ENCODE results near the gene ACKR3.

The ACKR3 gene

GRCh38 chr2:236627841-236628240 lies 58.2 kb downstream of the ACKR3 start:
- H3K9me3 Mint-ChIP-seq = no peaks in the 10 kb centered on the region
- H3K4me1 Mint-ChIP-seq = peaks cover 5% of the 10 kb centered on the region
- no peak overlapping the region for H3K27ac Mint-ChIP-seq (ENCODE audit: low read depth)
- ATAC-seq (replicated peaks; ENCODE audit: extremely low read depth, poor library complexity, severe bottlenecking) = no peak
- H3K27me3 Mint-ChIP-seq = peaks cover 16% of the 10 kb centered on the region
- no peak overlapping the region for H3K4me3 Mint-ChIP-seq
- no peaks in the 10 kb centered on the region for H3K36me3 Mint-ChIP-seq (ENCODE audit: insufficient read depth)
- no peak for DNase-seq (ENCODE audit: low spot score in 2 of 2)

GRCh38 chr2:236628256-236628901 lies 58.8 kb downstream of the ACKR3 start:
- no peak for DNase-seq (ENCODE audit: low spot score in 2 of 2)
- no peak for ATAC-seq (replicated peaks; ENCODE audit: extremely low read depth, poor library complexity, severe bottlenecking)
- Mint-ChIP-seq H3K4me1 (peaks cover 5% of the 10 kb centered on the region), H3K27me3 (peaks cover 22% of the 10 kb centered on the region), H3K27ac (ENCODE audit: low read depth) (no peak overlapping the region), H3K9me3 (no peaks in the 10 kb centered on the region), H3K4me3 (no peak overlapping the region), H3K36me3 (ENCODE audit: insufficient read depth) (peaks cover 1% of the 10 kb centered on the region)

GRCh38 chr2:236628981-236629605 lies 59.5 kb downstream of the ACKR3 start:
- ATAC-seq (replicated peaks; ENCODE audit: extremely low read depth, poor library complexity, severe bottlenecking) = no peak
- H3K9me3 Mint-ChIP-seq = no peaks in the 10 kb centered on the region
- H3K4me3 Mint-ChIP-seq = no peak overlapping the region
- peaks cover 29% of the 10 kb centered on the region for H3K27me3 Mint-ChIP-seq
- peaks cover 5% of the 10 kb centered on the region for H3K4me1 Mint-ChIP-seq
- H3K27ac Mint-ChIP-seq (ENCODE audit: low read depth) = no peak overlapping the region
- peaks cover 1% of the 10 kb centered on the region for H3K36me3 Mint-ChIP-seq (ENCODE audit: insufficient read depth)
- DNase-seq (ENCODE audit: low spot score in 2 of 2) = no peak

- no peak for ATAC-seq (replicated peaks; ENCODE audit: extremely low read depth, poor library complexity, severe bottlenecking)
- Mint-ChIP-seq H3K27ac (ENCODE audit: low read depth) (no peak overlapping the region), H3K36me3 (ENCODE audit: insufficient read depth) (peaks cover 1% of the 10 kb centered on the region), H3K9me3 (no peaks in the 10 kb centered on the region), H3K27me3 (peaks cover 34% of the 10 kb centered on the region), H3K4me1 (peaks cover 5% of the 10 kb centered on the region), H3K4me3 (no peak overlapping the region)
- no peak for DNase-seq (ENCODE audit: low spot score in 2 of 2)
Observed at GRCh38 chr2:236629961-236630872, 60.6 kb downstream of the ACKR3 start.

- peaks cover 1% of the 10 kb centered on the region for H3K36me3 Mint-ChIP-seq (ENCODE audit: insufficient read depth)
- no peak for DNase-seq (ENCODE audit: low spot score in 2 of 2)
Observed at GRCh38 chr2:236631281-236631855, 61.7 kb downstream of the ACKR3 start.

GRCh38 chr2:236631856-236632291 lies 62.2 kb downstream of the ACKR3 start:
- Mint-ChIP-seq H3K36me3 (ENCODE audit: insufficient read depth) (peaks cover 1% of the 10 kb centered on the region), H3K27me3 (peaks cover 34% of the 10 kb centered on the region), H3K4me1 (peaks cover 5% of the 10 kb centered on the region), H3K27ac (ENCODE audit: low read depth) (no peak overlapping the region), H3K9me3 (no peaks in the 10 kb centered on the region), H3K4me3 (no peak overlapping the region)
- no peak for ATAC-seq (replicated peaks; ENCODE audit: extremely low read depth, poor library complexity, severe bottlenecking)
- DNase-seq (ENCODE audit: low spot score in 2 of 2) = no peak

More at GRCh38 chr2:236631281-236631855, 61.7 kb downstream of the ACKR3 start:
- ATAC-seq (replicated peaks; ENCODE audit: extremely low read depth, poor library complexity, severe bottlenecking) = no peak
- Mint-ChIP-seq H3K27me3 (peaks cover 34% of the 10 kb centered on the region), H3K27ac (ENCODE audit: low read depth) (no peak overlapping the region), H3K4me1 (peaks cover 5% of the 10 kb centered on the region), H3K9me3 (no peaks in the 10 kb centered on the region), H3K4me3 (no peak overlapping the region)
